Spleen (tissue), 11 donors: ENCODE measurements around the gene TCF7L1. TPM values are rescaled to one million over a fixed set of nuclear protein-coding genes. Genes with fewer than 3 reads are reported as not detected.

Experiments
- DNase-seq: peaks from one replicate; pipeline ENCODE4 v3.0.0-alpha.2; 2020
- H3K27ac ChIP-seq, 8 donors: fragments of 200-600 bp; sonication (generic) in 7 of 8; 1 replicate in 4 of 8; 2 replicates in 4 of 8; pipeline versions ENCODE4 v1.5.0 to v1.8.0; 2016 to 2021; ENCODE audit warnings: inconsistent platforms in 4 of 8, mild to moderate bottlenecking in 4 of 8, moderate library complexity in 1 of 8
- H3K27me3 ChIP-seq, 7 donors: fragments of 200-600 bp; sonication (generic) in 6 of 7; replicated peaks in 1 of 7; 1 replicate in 4 of 7; 2 replicates in 3 of 7; pipeline versions ENCODE4 v1.5.0 to v1.8.0; 2016 to 2021; ENCODE audit warnings: inconsistent platforms in 3 of 7, mild to moderate bottlenecking in 1 of 7
- H3K36me3 ChIP-seq, 6 donors: fragments of 200-600 bp; sonication (generic) in 5 of 6; 1 replicate in 4 of 6; 2 replicates in 2 of 6; pipeline versions ENCODE4 v1.5.0 to v1.8.0; 2016 to 2021; ENCODE audit warnings: inconsistent platforms in 2 of 6
- H3K4me1 ChIP-seq, 6 donors: fragments of 200-600 bp; sonication (generic) in 5 of 6; 1 replicate in 3 of 6; 2 replicates in 3 of 6; pipeline versions ENCODE4 v1.5.0 to v1.8.0; 2016 to 2021; ENCODE audit warnings: inconsistent platforms in 3 of 6
- H3K4me3 ChIP-seq, 8 donors: fragments of 200-600 bp; sonication (generic) in 7 of 8; 1 replicate in 4 of 8; 2 replicates in 4 of 8; pipeline versions ENCODE4 v1.5.0 to v1.8.0; 2016 to 2021; ENCODE audit warnings: inconsistent platforms in 4 of 8, mild to moderate bottlenecking in 4 of 8, moderate library complexity in 2 of 8
- H3K9me3 ChIP-seq, 8 donors: fragments of 200-600 bp; sonication (generic) in 7 of 8; 1 replicate in 4 of 8; 2 replicates in 4 of 8; pipeline versions ENCODE4 v1.5.0 to v1.8.0; 2016 to 2021; ENCODE audit warnings: inconsistent platforms in 4 of 8
- POLR2A ChIP-seq, 3 donors: fragments of 450-650 bp; IDR thresholded peaks; one replicate each; pipeline ENCODE4 v1.5.1; 2017; ENCODE audit warnings: antibody characterized with exemption in 3 of 3, mild to moderate bottlenecking in 1 of 3
- POLR2AphosphoS5 ChIP-seq, 3 donors: sonication (generic); formaldehyde crosslinking; IDR thresholded peaks; one replicate each; pipeline ENCODE4 v1.5.1; 2017; ENCODE audit warnings: antibody characterized with exemption in 3 of 3
- WGBS, 5 donors: extraction: QIAGEN DNeasy Blood & Tissue Kit in 3 of 5; methylation state at CpG; one replicate each; pipeline versions ENCODE4 v1.1.5 to v1.1.7; 2013 to 2018; 5-methylcytosine and 5-hydroxymethylcytosine counted together
- intact Hi-C: fragments of 100-400 bp; cut with DNase I; formaldehyde crosslinking; loops from one replicate; pipeline ENCODE4 v1.15.0; 2023; ENCODE audit warnings: low total_unique reads
- polyA plus RNA-seq, 3 donors: library from polyadenylated mRNA; stranded (reverse); fragments of 200-250 nt; gene quantifications; one replicate each; pipeline ENCODE4 v1.2.1, GENCODE V29; 2013
- total RNA-seq, 7 donors: library from RNA; depleted of rRNA in 3 of 7; stranded (reverse); fragments of >200 nt in 3 of 7; fragmentation: NEBNext Ultra II Directional in 4 of 7; extraction: Animal tissue kit (Norgen Biotek cat#: 25700) in 4 of 7; gene quantifications; one replicate each; pipeline versions ENCODE4 v1.1.0 to v1.2.1, GENCODE V29; 2016 to 2021
- TF ChIP-seq, protein P1 (sequence below), 11 experiments: fragments of 200-600 bp in 7 of 11; fragments of 450-650 bp in 4 of 11; sonication (generic) in 4 of 11; IDR thresholded peaks in 8 of 11; conservative IDR thresholded peaks in 3 of 11; 1 replicate in 7 of 11; 2 replicates in 4 of 11; pipeline versions ENCODE4 v1.4.0 to v1.8.0; 2016 to 2021; ENCODE audit warnings: antibody characterized with exemption in 11 of 11, inconsistent platforms in 4 of 11, mild to moderate bottlenecking in 1 of 11
- donor health status: healthy with polysubstance abuse.
- donor health status: DM: no; HTN: no; CAD: no; lungs with moderate emphysema.
- donor health status: DM: no; HTN: no; CAD: no.
- donor health status: Bipolar disorder and iron deficiency.
- donor health status: healthy.
- donor health status: DM: no; HTN: no; CAD: no.
- donor health status: DM: yes; HTN: yes; CAD: no.

TCF7L1 gene
- total and polyA plus RNA-seq, 10 donors: 2.0 to 15.8 (median 6.4) TPM

GRCh38 chr2:85277416-85278158 lies 144.4 kb downstream of the TCF7L1 start:
- H3K4me1 ChIP-seq: peaks cover 0 to 24% (median 8%) of the 10 kb centered on the region in 6 donors
- no peak overlapping the region for H3K4me3 ChIP-seq
- intact Hi-C loops: no loop called here
- TF ChIP-seq POLR2AphosphoS5 (IDR thresholded peaks at IDR 0.05) (peak in 2 of 3 donors; percentile 59 to 83), POLR2A (IDR thresholded peaks at IDR 0.05) (no peak)
- TF ChIP-seq, protein P1, sequence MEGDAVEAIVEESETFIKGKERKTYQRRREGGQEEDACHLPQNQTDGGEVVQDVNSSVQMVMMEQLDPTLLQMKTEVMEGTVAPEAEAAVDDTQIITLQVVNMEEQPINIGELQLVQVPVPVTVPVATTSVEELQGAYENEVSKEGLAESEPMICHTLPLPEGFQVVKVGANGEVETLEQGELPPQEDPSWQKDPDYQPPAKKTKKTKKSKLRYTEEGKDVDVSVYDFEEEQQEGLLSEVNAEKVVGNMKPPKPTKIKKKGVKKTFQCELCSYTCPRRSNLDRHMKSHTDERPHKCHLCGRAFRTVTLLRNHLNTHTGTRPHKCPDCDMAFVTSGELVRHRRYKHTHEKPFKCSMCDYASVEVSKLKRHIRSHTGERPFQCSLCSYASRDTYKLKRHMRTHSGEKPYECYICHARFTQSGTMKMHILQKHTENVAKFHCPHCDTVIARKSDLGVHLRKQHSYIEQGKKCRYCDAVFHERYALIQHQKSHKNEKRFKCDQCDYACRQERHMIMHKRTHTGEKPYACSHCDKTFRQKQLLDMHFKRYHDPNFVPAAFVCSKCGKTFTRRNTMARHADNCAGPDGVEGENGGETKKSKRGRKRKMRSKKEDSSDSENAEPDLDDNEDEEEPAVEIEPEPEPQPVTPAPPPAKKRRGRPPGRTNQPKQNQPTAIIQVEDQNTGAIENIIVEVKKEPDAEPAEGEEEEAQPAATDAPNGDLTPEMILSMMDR (IDR thresholded peaks at IDR 0.05 in 8 of 11, conservative IDR thresholded peaks at IDR 0.05 in 3 of 11): no peak
- H3K27me3 ChIP-seq: peaks cover 0 to 44% (median 0%) of the 10 kb centered on the region in 7 donors
- H3K27ac ChIP-seq: peak overlapping the region in 5 of 8 donors; percentile 44 to 65 (median 56)
- no peaks in the 10 kb centered on the region for H3K36me3 ChIP-seq
- 62 to 68% (median 64%) methylated on average over 15 of the region's 15 CpGs for WGBS, 5 donors
- H3K9me3 ChIP-seq: no peaks in the 10 kb centered on the region
- DNase-seq: no peak

DNA sequence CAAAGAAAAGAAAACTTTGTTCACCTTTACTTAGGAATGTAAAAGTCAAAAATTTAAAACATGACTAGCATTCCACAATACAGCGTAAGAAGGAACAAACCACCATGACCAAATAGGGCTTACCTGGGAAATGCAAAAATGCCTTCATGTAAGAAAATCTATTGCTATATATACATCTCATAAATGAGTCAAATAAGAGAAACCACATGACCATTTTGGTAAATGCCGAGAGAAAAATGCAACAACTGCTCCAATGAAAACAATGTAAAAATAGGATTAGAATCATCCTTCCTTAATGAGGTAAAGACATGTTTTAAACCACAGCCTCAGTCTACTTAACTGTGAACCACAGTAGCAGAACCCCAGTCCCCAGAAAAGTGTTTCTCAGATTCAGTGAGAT lies 145.2 kb downstream of the TCF7L1 start:
- Histone ChIP-seq H3K27ac (peak overlapping the region in 4 of 8 donors; percentile 44 to 65 (median 54)), H3K36me3 (no peaks in the 10 kb centered on the region), H3K9me3 (no peaks in the 10 kb centered on the region), H3K4me1 (peaks cover 0 to 24% (median 8%) of the 10 kb centered on the region in 6 donors), H3K27me3 (peaks cover 0 to 36% (median 0%) of the 10 kb centered on the region in 7 donors), H3K4me3 (no peak overlapping the region)
- intact Hi-C loops: no loop called here
- TF ChIP-seq, protein P1 (IDR thresholded peaks at IDR 0.05 in 8 of 11, conservative IDR thresholded peaks at IDR 0.05 in 3 of 11): no peak
- TF ChIP-seq POLR2A (IDR thresholded peaks at IDR 0.05): no peak
- no peak for TF ChIP-seq POLR2AphosphoS5 (IDR thresholded peaks at IDR 0.05)
- DNase-seq: no peak
- WGBS, 5 donors: 63 to 88% (median 84%) methylated on average over 2 of the region's 2 CpGs

GRCh38 chr2:85281553-85281952 lies 148.4 kb downstream of the TCF7L1 start:
- intact Hi-C loops: no loop called here
- peaks cover 0 to 5% (median 0%) of the 10 kb centered on the region in 6 donors for H3K36me3 ChIP-seq
- no peak for DNase-seq
- no peaks in the 10 kb centered on the region for H3K9me3 ChIP-seq
- H3K4me1 ChIP-seq: peaks cover 0 to 23% (median 9%) of the 10 kb centered on the region in 6 donors
- WGBS, 5 donors: 74 to 95% (median 82%) methylated on average over 6 of the region's 6 CpGs
- TF ChIP-seq, protein P1 (IDR thresholded peaks at IDR 0.05 in 8 of 11, conservative IDR thresholded peaks at IDR 0.05 in 3 of 11): no peak
- TF ChIP-seq POLR2AphosphoS5 (IDR thresholded peaks at IDR 0.05) (no peak), POLR2A (IDR thresholded peaks at IDR 0.05) (no peak)
- H3K27me3 ChIP-seq: peaks cover 0 to 15% (median 0%) of the 10 kb centered on the region in 7 donors
- no peak overlapping the region for H3K4me3 ChIP-seq
- no peak overlapping the region for H3K27ac ChIP-seq

DNA sequence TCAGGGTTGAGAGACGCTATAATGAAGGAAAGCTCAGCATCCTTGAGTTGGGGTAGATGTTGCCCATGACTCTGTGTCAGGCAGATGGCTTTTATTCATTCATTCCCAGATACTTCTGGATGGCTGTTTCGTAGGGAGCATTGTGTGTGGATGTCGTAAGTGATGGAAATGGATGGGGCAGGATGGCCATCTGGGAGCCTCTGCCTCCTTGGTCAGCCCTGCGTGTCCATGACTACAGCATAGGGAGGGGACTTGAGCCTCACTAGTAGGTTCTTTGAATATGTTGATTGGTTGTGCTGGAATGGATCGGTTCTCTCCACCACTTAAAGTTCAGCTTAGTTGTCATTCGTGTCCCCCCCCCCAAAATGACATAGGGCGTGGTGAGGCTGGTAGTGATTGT lies 149.7 kb downstream of the TCF7L1 start:
- DNase-seq: no peak
- Histone ChIP-seq H3K4me1 (peaks cover 0 to 15% (median 4%) of the 10 kb centered on the region in 6 donors), H3K9me3 (no peaks in the 10 kb centered on the region), H3K4me3 (no peak overlapping the region), H3K36me3 (peaks cover 0 to 5% (median 0%) of the 10 kb centered on the region in 6 donors), H3K27me3 (peaks cover 0 to 2% (median 0%) of the 10 kb centered on the region in 7 donors), H3K27ac (no peak overlapping the region)
- TF ChIP-seq POLR2AphosphoS5 (IDR thresholded peaks at IDR 0.05) (no peak), POLR2A (IDR thresholded peaks at IDR 0.05) (no peak)
- TF ChIP-seq, protein P1 (IDR thresholded peaks at IDR 0.05 in 8 of 11, conservative IDR thresholded peaks at IDR 0.05 in 3 of 11): no peak
- intact Hi-C loops: no loop called here
- WGBS, 5 donors: 83 to 93% (median 89%) methylated on average over 7 of the region's 7 CpGs
